Endothelial cell of umbilical vein (primary cell): Measurements from ENCODE around the gene PLOD1. TPM values are rescaled to one million over a fixed set of nuclear protein-coding genes. Genes with fewer than 3 reads are reported as not detected.

Experiments used
- BruUV-seq: library from RNA; stranded (reverse); fragments of 400-500 nt; replicated peaks from 2 replicates; lab custom pipeline; 2021; lab: Mats Ljungman, UMichigan
- CTCF ChIA-PET: fragments of 300-600, 350-600 bp; sonication (Branson Sonifier 250); formaldehyde crosslinking; loops from one replicate; lab custom pipeline; 2021; ENCODE audit warnings: antibody characterized with exemption, inconsistent platforms; lab: Charles Lee
- POLR2A ChIA-PET: fragments of 300-600, 350-600 bp; sonication (Branson Sonifier 250); formaldehyde crosslinking; loops from one replicate; lab custom pipeline; 2021; ENCODE audit warnings: antibody characterized with exemption, inconsistent platforms; lab: Charles Lee
- DNase-seq: peaks from one replicate; pipeline ENCODE4 v3.0.0-alpha.2; 2011; ENCODE audit warnings: low read depth, low spot score
- FAIRE-seq: peaks from 2 replicates; lab custom pipeline; 2011; peaks lifted over from hg19 to GRCh38; lab: Jason Lieb, UNC
- H2AFZ ChIP-seq: 2 replicates; pipeline ENCODE4 v1.6.0; 2012; ENCODE audit warnings: low read depth, low read length, control low read depth, inconsistent platforms
- H3K27ac ChIP-seq: 2 replicates; pipeline ENCODE4 v1.5.1; 2011; ENCODE audit warnings: low read depth, mild to moderate bottlenecking, control low read depth, low read length, moderate library complexity; ENCODE audit not compliant: insufficient read depth
- H3K27me3 ChIP-seq, 2 experiments: 2 replicates each; pipeline versions ENCODE4 v1.6.0 to v1.6.1; 2011; ENCODE audit warnings: low read length in 2 of 2, mixed read lengths in 1 of 2; ENCODE audit not compliant: control insufficient read depth in 2 of 2, insufficient read depth in 2 of 2
- H3K36me3 ChIP-seq, 2 experiments: 2 replicates in 1 of 2; 3 replicates in 1 of 2; pipeline ENCODE4 v1.5.1; 2011; ENCODE audit warnings: low read length in 2 of 2, mild to moderate bottlenecking in 1 of 2, moderate library complexity in 1 of 2; ENCODE audit not compliant: control insufficient read depth in 2 of 2, insufficient read depth in 2 of 2; ENCODE audit errors: extremely low read depth in 1 of 2
- H3K4me1 ChIP-seq: 3 replicates; pipeline ENCODE4 v1.5.1; 2011; ENCODE audit warnings: mild to moderate bottlenecking, low read length; ENCODE audit not compliant: control insufficient read depth, insufficient read depth; ENCODE audit errors: extremely low read depth
- H3K4me2 ChIP-seq: 2 replicates; pipeline ENCODE4 v1.6.1; 2011; ENCODE audit warnings: low read length, control low read depth, mixed read lengths; ENCODE audit not compliant: insufficient read depth
- H3K4me3 ChIP-seq, 3 experiments: fragments of 200-600 bp in 1 of 3; sonication (generic), shearing (Covaris generic) in 1 of 3; replicated peaks in 1 of 3; 2 replicates each; pipeline ENCODE4 v1.5.1; 2011 to 2016; ENCODE audit warnings: control low read depth in 3 of 3, low read length in 3 of 3, mild to moderate bottlenecking in 2 of 3, inconsistent platforms in 1 of 3, low read depth in 1 of 3, moderate library complexity in 1 of 3; ENCODE audit not compliant: insufficient read depth in 1 of 3
- H3K79me2 ChIP-seq: 2 replicates; pipeline ENCODE4 v1.6.0; 2012; ENCODE audit warnings: low read length, inconsistent platforms; ENCODE audit not compliant: control insufficient read depth, insufficient read depth
- H3K9ac ChIP-seq: replicated peaks from 2 replicates; pipeline ENCODE3; 2011; ENCODE audit warnings: low read length, control low read depth; ENCODE audit not compliant: insufficient read depth; ENCODE audit errors: extremely low read depth
- H3K9me1 ChIP-seq: replicated peaks from 3 replicates; pipeline ENCODE4 v1.6.0; 2011; ENCODE audit warnings: mild to moderate bottlenecking, low read length; ENCODE audit not compliant: control insufficient read depth, insufficient read depth; ENCODE audit errors: extremely low read depth
- H3K9me3 ChIP-seq: replicated peaks from 2 replicates; pipeline ENCODE4 v1.5.1; 2012; ENCODE audit warnings: low read length, inconsistent platforms; ENCODE audit not compliant: control insufficient read depth, insufficient read depth
- H4K20me1 ChIP-seq: replicated peaks from 2 replicates; pipeline ENCODE3; 2011; ENCODE audit warnings: mild to moderate bottlenecking, low read length; ENCODE audit not compliant: control insufficient read depth, insufficient read depth; ENCODE audit errors: extremely low read depth
- CTCF ChIP-seq, 2 donors: IDR thresholded peaks; 1 replicate in 1 of 2; 2 replicates in 1 of 2; pipeline ENCODE4 v1.5.1; 2011; ENCODE audit warnings: low read length in 2 of 2, mild to moderate bottlenecking in 2 of 2, moderate library complexity in 2 of 2, control low read depth in 1 of 2, inconsistent platforms in 1 of 2, low read depth in 1 of 2; ENCODE audit not compliant: insufficient read depth in 1 of 2; ENCODE audit errors: extremely low read depth in 1 of 2
- EZH2 ChIP-seq: IDR thresholded peaks from 2 replicates; pipeline ENCODE4 v1.6.1; 2012; ENCODE audit warnings: borderline replicate concordance, low read depth, mild to moderate bottlenecking, moderate library complexity, low read length, inconsistent platforms; ENCODE audit not compliant: severe bottlenecking
- FOS ChIP-seq: IDR thresholded peaks from 2 replicates; pipeline ENCODE4 v1.6.1; 2011; ENCODE audit warnings: mild to moderate bottlenecking, low read length, moderate library complexity, borderline replicate concordance; ENCODE audit not compliant: insufficient read depth
- GATA2 ChIP-seq: IDR thresholded peaks from 2 replicates; pipeline ENCODE4 v1.7.0; 2011; ENCODE audit warnings: low read depth, mild to moderate bottlenecking, moderate library complexity, mixed read lengths, low read length; ENCODE audit not compliant: insufficient read length, insufficient read depth
- JUN ChIP-seq: IDR thresholded peaks from 2 replicates; pipeline ENCODE4 v1.6.1; 2011; ENCODE audit warnings: borderline replicate concordance, low read depth; ENCODE audit not compliant: insufficient read length, insufficient read depth
- MAX ChIP-seq: IDR thresholded peaks from 2 replicates; pipeline ENCODE4 v1.6.1; 2011; ENCODE audit not compliant: insufficient read depth, insufficient read length
- MYC ChIP-seq: IDR thresholded peaks from one replicate; pipeline ENCODE4 v1.6.1; 2011; ENCODE audit warnings: mild to moderate bottlenecking, low read depth, low read length
- POLR2A ChIP-seq: IDR thresholded peaks from 2 replicates; pipeline ENCODE4 v1.6.1; 2012; ENCODE audit warnings: low read depth, mild to moderate bottlenecking, control low read depth, low read length
- POLR2AphosphoS5 ChIP-seq: IDR thresholded peaks from 2 replicates; pipeline ENCODE4 v1.6.1; 2012; ENCODE audit warnings: low read depth, mild to moderate bottlenecking, control low read depth, low read length, moderate library complexity; ENCODE audit not compliant: insufficient read depth
- dilution Hi-C: fragments of 300-500 bp; cut with MboI; formaldehyde crosslinking; loops from one replicate; pipeline ENCODE4 v1.15.0; 2019; ENCODE audit warnings: low sequenced_read_pairs; ENCODE audit not compliant: extremely low pct_ligation_motif_present
- intact Hi-C: fragments of 100-400 bp; cut with micrococcal nuclease; formaldehyde crosslinking; loops from one replicate; pipeline ENCODE4 v1.10.0; 2022
- polyA plus RNA-seq, 4 experiments: library from polyadenylated mRNA; depleted of rRNA in 3 of 4; stranded (reverse) in 3 of 4; unstranded in 1 of 4; fragments of >200 nt; gene quantifications; 2 replicates each; pipeline versions ENCODE4 v1.2.1 to v1.2.3, GENCODE V29; 2011 to 2012; ENCODE audit warnings: missing spikeins in 1 of 4
- total RNA-seq: library from RNA; stranded (reverse); gene quantifications from 2 replicates; pipeline ENCODE4 v1.2.3, GENCODE V29; 2021

Gene PLOD1
- total and polyA plus RNA-seq, 2 donors (not counting 3 experiments of a cell fraction or from before 2014, with no cell fraction given): 260 to 412 TPM

GRCh38 chr1:11978301-11978700 lies 43.8 kb downstream of the PLOD1 start:
- no TSS peak for BruUV-seq
- CTCF ChIA-PET: interaction anchor here (0.9 kb wide), 1 partner anchor 11 kb away, joined by 3 read pairs; no protein-coding TSS in a partner anchor
- H3K79me2 ChIP-seq: peaks cover 27% of the 10 kb centered on the region
- no peaks in the 10 kb centered on the region for H3K27me3 ChIP-seq
- no peak overlapping the region for H2AFZ ChIP-seq
- H3K9me3 ChIP-seq: no peaks in the 10 kb centered on the region
- FAIRE-seq: no peak
- H3K9ac ChIP-seq: no peak overlapping the region
- no peak overlapping the region for H3K4me3 ChIP-seq
- POLR2A ChIA-PET: no interaction called here
- no peaks in the 10 kb centered on the region for H3K9me1 ChIP-seq
- H4K20me1 ChIP-seq: no peaks in the 10 kb centered on the region
- H3K27ac ChIP-seq: no peak overlapping the region
- no peak overlapping the region for H3K4me2 ChIP-seq
- no peak for DNase-seq
- dilution Hi-C loops: no loop called here
- intact Hi-C loops: no loop called here
- H3K4me1 ChIP-seq: peaks cover 16% of the 10 kb centered on the region
- TF ChIP-seq FOS (no peak), GATA2 (no peak), CTCF (IDR thresholded peaks at IDR 0.05; ENCODE audit: extremely low read depth in 1 of 2, insufficient read depth in 1 of 2, low read depth in 1 of 2, low read length in 2 of 2) (no peak), MAX (no peak), POLR2A (no peak), MYC (no peak), POLR2AphosphoS5 (no peak), JUN (no peak), EZH2 (no peak)
- peaks cover 5 to 21% of the 10 kb centered on the region in 2 experiments for H3K36me3 ChIP-seq
